SK-N-SH (cell line): ENCODE results near the gene GPR132. TPM values are rescaled to one million over a fixed set of nuclear protein-coding genes. Genes with fewer than 3 reads are reported as not detected.

Source experiments
- CTCF ChIA-PET: fragments of 300-600, 350-600 bp; formaldehyde crosslinking; extraction: SDS; loops from one replicate; lab custom pipeline; 2021; lab: Yijun Ruan, JAX
- POLR2A ChIA-PET: fragments of 350-600 bp; sonication (Branson Sonifier 250); formaldehyde crosslinking; extraction: SDS; loops from one replicate; lab custom pipeline; 2020; ENCODE audit warnings: antibody characterized with exemption, inconsistent platforms; lab: Yijun Ruan, JAX
- DNase-seq: peaks from one replicate; pipeline ENCODE4 v3.0.0; 2012
- H2AFZ ChIP-seq: fragments of 200-600 bp; sonication (generic); 2 replicates; pipeline ENCODE4 v1.8.1; 2016; ENCODE audit warnings: antibody characterized with exemption, mild to moderate bottlenecking, low read depth
- H3F3A ChIP-seq: fragments of 200-600 bp; sonication (generic); replicated peaks from 2 replicates; pipeline ENCODE3; 2016; ENCODE audit warnings: antibody characterized with exemption, mild to moderate bottlenecking; ENCODE audit not compliant: insufficient read depth
- H3K27ac ChIP-seq, 2 experiments: fragments of 200-500 bp in 1 of 2; fragments of 200-600 bp in 1 of 2; sonication (Bioruptor generic) in 1 of 2; sonication (generic), shearing (Covaris generic) in 1 of 2; 2 replicates each; pipeline versions ENCODE4 v1.5.1 to v1.6.1; 2014 to 2016; ENCODE audit warnings: low read depth in 2 of 2, inconsistent platforms in 1 of 2, low read length in 1 of 2, mild to moderate bottlenecking in 1 of 2, mixed read lengths in 1 of 2
- H3K27me3 ChIP-seq: fragments of 200-600 bp; sonication (generic), shearing (Covaris generic); 2 replicates; pipeline ENCODE4 v1.6.1; 2016; ENCODE audit warnings: mixed run types; ENCODE audit not compliant: insufficient read depth
- H3K36me3 ChIP-seq, 2 experiments: fragments of 200-500 bp in 1 of 2; fragments of 200-600 bp in 1 of 2; sonication (Bioruptor generic) in 1 of 2; sonication (generic) in 1 of 2; replicated peaks in 1 of 2; 2 replicates each; pipeline versions ENCODE3 to v1.5.1; 2014 to 2016; ENCODE audit warnings: low read length in 1 of 2, mild to moderate bottlenecking in 1 of 2; ENCODE audit not compliant: insufficient read depth in 2 of 2, control insufficient read depth in 1 of 2
- H3K4me1 ChIP-seq, 2 experiments: fragments of 200-500 bp in 1 of 2; fragments of 200-600 bp in 1 of 2; sonication (Bioruptor generic) in 1 of 2; sonication (generic), shearing (Covaris generic) in 1 of 2; 2 replicates each; pipeline versions ENCODE4 v1.5.1 to v1.6.1; 2014 to 2016; ENCODE audit warnings: low read depth in 1 of 2, low read length in 1 of 2, mixed run types in 1 of 2; ENCODE audit not compliant: insufficient read depth in 2 of 2, control insufficient read depth in 1 of 2
- H3K4me2 ChIP-seq: fragments of 200-600 bp; sonication (generic), shearing (Covaris generic); 2 replicates; pipeline ENCODE4 v1.6.1; 2017; ENCODE audit warnings: mixed run types
- H3K4me3 ChIP-seq, 2 experiments: fragments of 200-500 bp in 1 of 2; fragments of 200-600 bp in 1 of 2; sonication (Bioruptor generic) in 1 of 2; sonication (generic), shearing (Covaris generic) in 1 of 2; 2 replicates each; pipeline versions ENCODE4 v1.5.1 to v1.8.1; 2014 to 2016; ENCODE audit warnings: low read depth in 2 of 2, inconsistent platforms in 1 of 2, low read length in 1 of 2, mild to moderate bottlenecking in 1 of 2, mixed read lengths in 1 of 2, moderate library complexity in 1 of 2
- H3K79me2 ChIP-seq: fragments of 200-600 bp; sonication (generic); 2 replicates; pipeline ENCODE4 v1.8.1; 2017; ENCODE audit warnings: mild to moderate bottlenecking; ENCODE audit not compliant: insufficient read depth
- H3K9ac ChIP-seq: fragments of 200-600 bp; sonication (generic); 2 replicates; pipeline ENCODE4 v1.6.1; 2017; ENCODE audit warnings: mixed run types
- H3K9me2 ChIP-seq: fragments of 200-600 bp; sonication (generic); 2 replicates; pipeline ENCODE4 v1.6.1; 2017; ENCODE audit warnings: mixed run types
- H3K9me3 ChIP-seq: fragments of 200-600 bp; sonication (generic); 2 replicates; pipeline ENCODE4 v1.6.1; 2017; ENCODE audit warnings: mixed run types, mild to moderate bottlenecking, moderate library complexity
- H4K20me1 ChIP-seq: fragments of 200-600 bp; sonication (generic); 2 replicates; pipeline ENCODE4 v1.6.1; 2017; ENCODE audit warnings: mild to moderate bottlenecking, mixed run types; ENCODE audit not compliant: insufficient read depth
- ELF1 ChIP-seq: IDR thresholded peaks from 2 replicates; pipeline ENCODE4 v1.4.0; 2012
- EP300 ChIP-seq, 2 experiments: IDR thresholded peaks; 2 replicates each; pipeline versions ENCODE4 v1.4.0 to v1.6.1; 2012; ENCODE audit warnings: borderline replicate concordance in 1 of 2, low read depth in 1 of 2, low read length in 1 of 2
- FOXJ3 ChIP-seq: sonication (generic); formaldehyde crosslinking; IDR thresholded peaks from 2 replicates; pipeline ENCODE4 v1.5.1; 2020; ENCODE audit warnings: mild to moderate bottlenecking, missing genetic modification reagents
- FOXM1 ChIP-seq: IDR thresholded peaks from 2 replicates; pipeline ENCODE4 v1.4.0; 2012; ENCODE audit warnings: low read depth, mild to moderate bottlenecking
- GABPA ChIP-seq: IDR thresholded peaks from 2 replicates; pipeline ENCODE4 v1.4.0; 2012; ENCODE audit warnings: low read depth, mild to moderate bottlenecking
- GATA2 ChIP-seq: sonication (generic); formaldehyde crosslinking; IDR thresholded peaks from 2 replicates; pipeline ENCODE4 v1.5.0; 2020; ENCODE audit warnings: mild to moderate bottlenecking, missing genetic modification reagents
- JUND ChIP-seq: IDR thresholded peaks from 2 replicates; pipeline ENCODE4 v1.4.0; 2012
- MXI1 ChIP-seq: IDR thresholded peaks from 2 replicates; pipeline ENCODE4 v1.6.1; 2012; ENCODE audit warnings: mild to moderate bottlenecking, low read depth, low read length, improper control_type of control experiment
- NFIC ChIP-seq: IDR thresholded peaks from 2 replicates; pipeline ENCODE4 v1.4.0; 2012; ENCODE audit warnings: borderline replicate concordance
- RXRA ChIP-seq: IDR thresholded peaks from 2 replicates; pipeline ENCODE4 v1.4.0; 2012; ENCODE audit warnings: low read depth, mild to moderate bottlenecking, borderline replicate concordance
- TAF1 ChIP-seq: IDR thresholded peaks from 2 replicates; pipeline ENCODE4 v1.6.1; 2012; ENCODE audit warnings: low read depth, mild to moderate bottlenecking, low read length, moderate library complexity, borderline replicate concordance
- TCF12 ChIP-seq: IDR thresholded peaks from 2 replicates; pipeline ENCODE4 v1.4.0; 2012
- whole genome bisulfite sequencing: methylation state at CpG from one replicate; pipeline ENCODE4 v1.1.6; 2017; ENCODE audit warnings: low lambda C conversion rate; 5-methylcytosine and 5-hydroxymethylcytosine counted together
- polyA plus RNA-seq, 3 experiments: library from polyadenylated mRNA; depleted of rRNA; stranded (reverse); fragments of >200 nt; gene quantifications; 2 replicates each; pipeline ENCODE4 v1.2.3, GENCODE V29; 2012
- TF ChIP-seq, protein P1 (sequence below): fragments of 150-350 bp; IDR thresholded peaks from 2 replicates; pipeline ENCODE4 v1.6.1; 2017; ENCODE audit warnings: antibody characterized with exemption, low read length, low read depth, borderline replicate concordance
- TF ChIP-seq, protein P2 (sequence below): IDR thresholded peaks from 2 replicates; pipeline ENCODE4 v1.4.0; 2012; ENCODE audit warnings: low read depth
- TF ChIP-seq, protein P3 (sequence below): IDR thresholded peaks from 2 replicates; pipeline ENCODE4; 2012
- TF ChIP-seq, protein P4 (sequence below): fragments of 150-350 bp; IDR thresholded peaks from 2 replicates; pipeline ENCODE4 v1.6.1; 2016; ENCODE audit warnings: mild to moderate bottlenecking, low read depth, low read length
- TF ChIP-seq, protein P5 (sequence below): fragments of 200-600 bp; sonication (generic); IDR thresholded peaks from 2 replicates; pipeline ENCODE4 v1.6.1; 2017; ENCODE audit warnings: antibody characterized with exemption, mild to moderate bottlenecking, moderate library complexity
- TF ChIP-seq, protein P6 (sequence below): IDR thresholded peaks from 2 replicates; pipeline ENCODE4 v1.4.0; 2012; ENCODE audit warnings: low read depth, borderline replicate concordance

Gene GPR132
- polyA plus RNA-seq, 1 of the 3 experiments (the other 2 are of a cell fraction), result not detected

DNA sequence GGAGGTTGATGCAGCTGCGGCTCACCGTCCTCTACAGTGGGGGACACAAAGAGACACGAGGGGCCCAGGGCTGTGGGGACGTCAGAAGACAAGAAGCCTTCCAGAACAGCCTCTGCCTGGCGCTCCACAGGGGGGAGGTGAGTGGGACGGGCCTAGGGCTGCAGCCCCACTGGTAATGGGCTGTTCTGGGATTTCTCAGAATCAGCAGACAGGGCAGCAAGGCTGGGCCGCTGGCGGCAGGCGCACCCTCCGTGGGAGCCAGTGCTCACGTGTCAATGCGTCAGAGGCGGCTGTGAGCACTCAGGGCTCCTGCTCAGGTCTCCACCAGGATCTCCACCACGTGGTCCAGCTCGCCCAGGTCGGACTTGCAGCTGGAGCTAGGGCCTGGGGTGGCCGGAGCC lies 54.3 kb downstream of the GPR132 start:
- H3F3A ChIP-seq, result peaks cover 18% of the 10 kb centered on the region
- H3K36me3 ChIP-seq, result peaks cover 28 to 37% of the 10 kb centered on the region in 2 experiments
- no peak for TF ChIP-seq GABPA
- TF ChIP-seq EP300 (IDR thresholded peaks at IDR 0.05; ENCODE audit: borderline replicate concordance in 1 of 2, low read depth in 1 of 2, low read length in 1 of 2), result no peak
- no peak for TF ChIP-seq JUND
- TF ChIP-seq, protein P1, sequence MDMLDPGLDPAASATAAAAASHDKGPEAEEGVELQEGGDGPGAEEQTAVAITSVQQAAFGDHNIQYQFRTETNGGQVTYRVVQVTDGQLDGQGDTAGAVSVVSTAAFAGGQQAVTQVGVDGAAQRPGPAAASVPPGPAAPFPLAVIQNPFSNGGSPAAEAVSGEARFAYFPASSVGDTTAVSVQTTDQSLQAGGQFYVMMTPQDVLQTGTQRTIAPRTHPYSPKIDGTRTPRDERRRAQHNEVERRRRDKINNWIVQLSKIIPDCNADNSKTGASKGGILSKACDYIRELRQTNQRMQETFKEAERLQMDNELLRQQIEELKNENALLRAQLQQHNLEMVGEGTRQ, result no peak
- no peak for TF ChIP-seq TCF12
- no peak for TF ChIP-seq ELF1
- TF ChIP-seq, protein P2, sequence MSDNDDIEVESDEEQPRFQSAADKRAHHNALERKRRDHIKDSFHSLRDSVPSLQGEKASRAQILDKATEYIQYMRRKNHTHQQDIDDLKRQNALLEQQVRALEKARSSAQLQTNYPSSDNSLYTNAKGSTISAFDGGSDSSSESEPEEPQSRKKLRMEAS, result no peak
- no peak for TF ChIP-seq FOXJ3 (CRISPR knock-in tag)
- TF ChIP-seq RXRA, result no peak
- TF ChIP-seq NFIC, result no peak
- TF ChIP-seq, protein P3, sequence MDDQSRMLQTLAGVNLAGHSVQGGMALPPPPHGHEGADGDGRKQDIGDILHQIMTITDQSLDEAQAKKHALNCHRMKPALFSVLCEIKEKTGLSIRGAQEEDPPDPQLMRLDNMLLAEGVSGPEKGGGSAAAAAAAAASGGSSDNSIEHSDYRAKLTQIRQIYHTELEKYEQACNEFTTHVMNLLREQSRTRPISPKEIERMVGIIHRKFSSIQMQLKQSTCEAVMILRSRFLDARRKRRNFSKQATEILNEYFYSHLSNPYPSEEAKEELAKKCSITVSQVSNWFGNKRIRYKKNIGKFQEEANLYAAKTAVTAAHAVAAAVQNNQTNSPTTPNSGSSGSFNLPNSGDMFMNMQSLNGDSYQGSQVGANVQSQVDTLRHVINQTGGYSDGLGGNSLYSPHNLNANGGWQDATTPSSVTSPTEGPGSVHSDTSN, result no peak
- no peak for TF ChIP-seq MXI1
- TF ChIP-seq, protein P4, sequence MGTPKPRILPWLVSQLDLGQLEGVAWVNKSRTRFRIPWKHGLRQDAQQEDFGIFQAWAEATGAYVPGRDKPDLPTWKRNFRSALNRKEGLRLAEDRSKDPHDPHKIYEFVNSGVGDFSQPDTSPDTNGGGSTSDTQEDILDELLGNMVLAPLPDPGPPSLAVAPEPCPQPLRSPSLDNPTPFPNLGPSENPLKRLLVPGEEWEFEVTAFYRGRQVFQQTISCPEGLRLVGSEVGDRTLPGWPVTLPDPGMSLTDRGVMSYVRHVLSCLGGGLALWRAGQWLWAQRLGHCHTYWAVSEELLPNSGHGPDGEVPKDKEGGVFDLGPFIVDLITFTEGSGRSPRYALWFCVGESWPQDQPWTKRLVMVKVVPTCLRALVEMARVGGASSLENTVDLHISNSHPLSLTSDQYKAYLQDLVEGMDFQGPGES, result no peak
- TF ChIP-seq, protein P5, sequence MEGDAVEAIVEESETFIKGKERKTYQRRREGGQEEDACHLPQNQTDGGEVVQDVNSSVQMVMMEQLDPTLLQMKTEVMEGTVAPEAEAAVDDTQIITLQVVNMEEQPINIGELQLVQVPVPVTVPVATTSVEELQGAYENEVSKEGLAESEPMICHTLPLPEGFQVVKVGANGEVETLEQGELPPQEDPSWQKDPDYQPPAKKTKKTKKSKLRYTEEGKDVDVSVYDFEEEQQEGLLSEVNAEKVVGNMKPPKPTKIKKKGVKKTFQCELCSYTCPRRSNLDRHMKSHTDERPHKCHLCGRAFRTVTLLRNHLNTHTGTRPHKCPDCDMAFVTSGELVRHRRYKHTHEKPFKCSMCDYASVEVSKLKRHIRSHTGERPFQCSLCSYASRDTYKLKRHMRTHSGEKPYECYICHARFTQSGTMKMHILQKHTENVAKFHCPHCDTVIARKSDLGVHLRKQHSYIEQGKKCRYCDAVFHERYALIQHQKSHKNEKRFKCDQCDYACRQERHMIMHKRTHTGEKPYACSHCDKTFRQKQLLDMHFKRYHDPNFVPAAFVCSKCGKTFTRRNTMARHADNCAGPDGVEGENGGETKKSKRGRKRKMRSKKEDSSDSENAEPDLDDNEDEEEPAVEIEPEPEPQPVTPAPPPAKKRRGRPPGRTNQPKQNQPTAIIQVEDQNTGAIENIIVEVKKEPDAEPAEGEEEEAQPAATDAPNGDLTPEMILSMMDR, result no peak
- TF ChIP-seq TAF1, result no peak
- TF ChIP-seq GATA2, result no peak
- no peak for TF ChIP-seq FOXM1
- TF ChIP-seq, protein P6, sequence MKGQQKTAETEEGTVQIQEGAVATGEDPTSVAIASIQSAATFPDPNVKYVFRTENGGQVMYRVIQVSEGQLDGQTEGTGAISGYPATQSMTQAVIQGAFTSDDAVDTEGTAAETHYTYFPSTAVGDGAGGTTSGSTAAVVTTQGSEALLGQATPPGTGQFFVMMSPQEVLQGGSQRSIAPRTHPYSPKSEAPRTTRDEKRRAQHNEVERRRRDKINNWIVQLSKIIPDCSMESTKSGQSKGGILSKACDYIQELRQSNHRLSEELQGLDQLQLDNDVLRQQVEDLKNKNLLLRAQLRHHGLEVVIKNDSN, result no peak
- H3K4me2 ChIP-seq, result no peak overlapping the region
- 71% methylated on average over 5 of the region's 17 CpGs for WGBS
- peaks cover 96% of the 10 kb centered on the region for H3K79me2 ChIP-seq
- peaks cover 23 to 43% of the 10 kb centered on the region in 2 experiments for H3K4me1 ChIP-seq
- H3K4me3 ChIP-seq, result no peak overlapping the region
- H3K9me3 ChIP-seq, result no peaks in the 10 kb centered on the region
- H2AFZ ChIP-seq, result no peak overlapping the region
- ChIA-PET CTCF (interaction anchor here (1.4 to 10.9 kb wide), 2 partner anchors 35 to 115 kb away, joined by 3 to 138 read pairs; no protein-coding TSS in a partner anchor), POLR2A (no interaction called here)
- H3K9ac ChIP-seq, result no peak overlapping the region
- H4K20me1 ChIP-seq, result peaks cover 96% of the 10 kb centered on the region
- no peaks in the 10 kb centered on the region for H3K9me2 ChIP-seq
- H3K27me3 ChIP-seq, result no peaks in the 10 kb centered on the region
- no peak for DNase-seq
- H3K27ac ChIP-seq, result no peak overlapping the region; a peak in 1 of 4 replicates
